ENCODE results near the gene OR51F2. TPM values are rescaled to one million over a fixed set of nuclear protein-coding genes. Genes with fewer than 3 reads are reported as not detected.
"Not testable (repeated sequence)": the region's sequence is repeated elsewhere in the genome, so short reads cannot be mapped to it uniquely, and the experiment has no call there.

The OR51F2 gene
- total RNA-seq, 4 donors from 2014 or later = not detected

DNA sequence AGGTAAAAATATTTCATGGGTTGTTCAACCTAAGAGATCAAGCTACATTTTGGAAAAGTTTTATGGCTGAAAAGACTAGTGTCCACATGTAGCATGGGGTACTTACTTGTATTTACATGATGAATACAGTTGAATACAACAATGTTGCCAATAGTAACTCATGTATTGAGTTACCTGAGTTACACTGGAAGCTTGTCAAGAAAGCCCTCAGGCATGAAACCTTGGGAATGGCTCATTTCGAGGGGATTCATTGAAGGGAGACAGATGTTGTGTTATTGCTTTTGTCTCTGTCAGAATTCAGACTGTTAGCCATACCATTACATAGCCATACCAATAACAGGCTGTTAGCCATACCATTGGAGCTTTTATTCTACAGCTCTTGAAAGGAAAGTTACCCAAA is 9.2 kb downstream of the OR51F2 start:
- WGBS, 2 donors = 55 to 63% methylated on average over 1 of the region's 1 CpG

DNA sequence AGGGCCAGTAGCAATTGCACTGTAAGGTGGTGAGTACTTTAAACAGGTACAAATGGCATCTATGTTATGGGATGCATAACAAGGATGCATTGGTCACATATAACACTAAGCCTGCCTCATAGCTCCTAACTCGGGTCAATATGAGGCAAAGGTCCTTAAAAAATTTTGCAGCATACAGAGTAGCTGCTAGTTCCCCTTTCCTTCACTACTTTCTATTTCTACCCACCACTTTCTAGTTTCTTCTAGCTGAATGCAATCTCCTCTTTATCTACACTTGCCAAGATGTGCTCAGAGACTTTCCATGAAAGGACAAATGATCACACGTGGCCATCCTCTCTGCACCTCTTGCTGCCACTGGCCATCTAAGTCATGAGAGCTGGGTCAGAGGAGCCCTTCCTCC is 9.8 kb downstream of the OR51F2 start:
- Histone ChIP-seq H3K9me3 (no peaks in the 10 kb centered on the region), H3K27ac (no peak overlapping the region), H3K27me3 (no peaks in the 10 kb centered on the region), H3K4me3 (no peak overlapping the region), H3K36me3 (no peaks in the 10 kb centered on the region), H3K4me1 (no peaks in the 10 kb centered on the region)
- no peak for TF ChIP-seq POLR2A (IDR thresholded peaks at IDR 0.05)
- TF ChIP-seq EP300 (IDR thresholded peaks at IDR 0.05) = no peak
- TF ChIP-seq, protein P1, sequence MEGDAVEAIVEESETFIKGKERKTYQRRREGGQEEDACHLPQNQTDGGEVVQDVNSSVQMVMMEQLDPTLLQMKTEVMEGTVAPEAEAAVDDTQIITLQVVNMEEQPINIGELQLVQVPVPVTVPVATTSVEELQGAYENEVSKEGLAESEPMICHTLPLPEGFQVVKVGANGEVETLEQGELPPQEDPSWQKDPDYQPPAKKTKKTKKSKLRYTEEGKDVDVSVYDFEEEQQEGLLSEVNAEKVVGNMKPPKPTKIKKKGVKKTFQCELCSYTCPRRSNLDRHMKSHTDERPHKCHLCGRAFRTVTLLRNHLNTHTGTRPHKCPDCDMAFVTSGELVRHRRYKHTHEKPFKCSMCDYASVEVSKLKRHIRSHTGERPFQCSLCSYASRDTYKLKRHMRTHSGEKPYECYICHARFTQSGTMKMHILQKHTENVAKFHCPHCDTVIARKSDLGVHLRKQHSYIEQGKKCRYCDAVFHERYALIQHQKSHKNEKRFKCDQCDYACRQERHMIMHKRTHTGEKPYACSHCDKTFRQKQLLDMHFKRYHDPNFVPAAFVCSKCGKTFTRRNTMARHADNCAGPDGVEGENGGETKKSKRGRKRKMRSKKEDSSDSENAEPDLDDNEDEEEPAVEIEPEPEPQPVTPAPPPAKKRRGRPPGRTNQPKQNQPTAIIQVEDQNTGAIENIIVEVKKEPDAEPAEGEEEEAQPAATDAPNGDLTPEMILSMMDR (IDR thresholded peaks at IDR 0.05) = no peak
- no peak for DNase-seq (ENCODE audit: low spot score in 2 of 2)
- WGBS, 2 donors = 45 to 67% methylated on average over 2 of the region's 2 CpGs

More for the DNA sequence above, 9.2 kb downstream of the OR51F2 start:
- Histone ChIP-seq H3K27ac (no peak overlapping the region), H3K4me3 (no peak overlapping the region), H3K36me3 (no peaks in the 10 kb centered on the region), H3K9me3 (no peaks in the 10 kb centered on the region), H3K4me1 (no peaks in the 10 kb centered on the region), H3K27me3 (no peaks in the 10 kb centered on the region)
- DNase-seq (ENCODE audit: low spot score in 2 of 2) = no peak
- TF ChIP-seq, protein P1 (IDR thresholded peaks at IDR 0.05) = no peak
- TF ChIP-seq EP300 (IDR thresholded peaks at IDR 0.05) (no peak), POLR2A (IDR thresholded peaks at IDR 0.05) (no peak)

DNA sequence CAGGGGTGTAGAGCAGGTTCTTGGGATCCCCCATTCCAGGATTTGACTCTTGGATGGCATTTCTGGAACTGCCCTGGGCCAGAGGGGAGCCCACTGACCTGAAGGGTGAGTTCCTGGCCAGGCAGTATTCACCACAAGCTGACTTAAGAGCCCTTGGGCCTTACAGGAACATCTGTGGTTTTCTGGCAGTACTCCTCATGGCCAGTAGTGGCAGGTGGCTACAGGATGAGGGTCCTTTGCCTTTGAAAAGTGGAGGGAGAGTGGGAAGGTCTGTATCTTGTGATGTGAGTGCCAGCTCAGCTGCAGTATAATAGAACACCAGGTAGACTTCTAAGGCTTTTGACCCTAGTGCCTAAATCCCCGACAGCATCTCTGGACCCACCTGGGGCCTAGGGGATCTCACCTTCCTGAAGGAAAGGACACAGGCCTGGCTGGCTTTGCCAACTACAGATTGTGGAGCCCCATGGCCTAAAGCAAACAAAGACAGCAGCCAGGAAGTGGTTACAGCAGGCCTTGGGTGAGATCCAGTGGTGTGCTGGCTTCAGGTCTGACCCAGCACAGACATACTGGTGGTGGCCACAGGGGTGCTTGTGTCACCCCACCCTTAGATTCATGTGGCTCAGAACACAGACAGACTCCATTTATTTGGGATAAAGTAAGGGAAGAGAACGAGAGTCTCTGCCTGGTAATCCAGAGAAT is 18.9 kb downstream of the OR51F2 start:
- Histone ChIP-seq H3K27me3 (no peaks in the 10 kb centered on the region), H3K36me3 (no peaks in the 10 kb centered on the region), H3K27ac (no peak overlapping the region), H3K9me3 (no peaks in the 10 kb centered on the region), H3K4me3 (no peak overlapping the region), H3K4me1 (no peaks in the 10 kb centered on the region)
- no peak for DNase-seq (ENCODE audit: low spot score in 2 of 2)
- 79 to 91% methylated on average over 2 of the region's 2 CpGs for WGBS, 2 donors
- TF ChIP-seq EP300 (IDR thresholded peaks at IDR 0.05) (no peak), POLR2A (IDR thresholded peaks at IDR 0.05) (no peak)
- TF ChIP-seq, protein P1 (IDR thresholded peaks at IDR 0.05) = no peak

DNA sequence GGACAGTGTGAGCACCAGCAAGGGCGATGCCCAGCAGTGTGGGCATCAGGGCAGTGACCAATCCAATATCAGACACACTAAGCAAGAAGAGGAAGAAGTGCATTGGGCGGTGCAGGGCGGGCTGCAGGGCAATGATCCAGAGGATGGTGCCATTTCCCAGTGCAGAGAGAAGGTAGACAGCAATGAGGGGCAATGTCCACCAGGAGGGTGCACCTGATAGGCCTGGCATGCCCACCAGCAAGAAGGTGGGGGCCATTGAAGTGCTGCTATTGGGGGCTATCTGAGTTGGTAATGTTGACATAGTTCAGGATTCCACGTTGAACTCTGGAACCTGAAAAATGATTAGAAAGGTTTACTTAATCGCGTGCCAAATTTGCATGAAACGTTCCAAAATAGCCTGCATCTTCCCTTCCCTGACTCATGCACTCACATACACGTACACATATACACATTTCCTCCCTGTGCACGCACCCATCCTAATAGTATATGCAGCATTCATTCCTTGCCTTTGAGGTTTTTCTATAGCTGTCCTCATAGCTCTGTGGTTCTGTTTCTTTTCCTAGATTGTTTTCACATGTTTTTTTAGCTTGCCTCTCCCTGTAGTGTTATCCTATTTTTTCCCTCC is 27.9 kb downstream of the OR51F2 start, which contains the start of gene OR51S1:
Gene OR51S1, minus strand, starts transcription at position 301 of the 625 bp plus-strand sequence. Its CDS starts 0 bp downstream, at position 301.
- H3K4me3 ChIP-seq = no peak within 1 kb of the TSS
- DNase-seq (ENCODE audit: low spot score in 2 of 2) = no peak
- H3K36me3 ChIP-seq = no peaks in the 10 kb centered on the region
- H3K4me1 ChIP-seq = no peaks in the 10 kb centered on the region
- no peak within 1 kb of the TSS for H3K27ac ChIP-seq
- no peaks in the 10 kb centered on the region for H3K9me3 ChIP-seq
- H3K27me3 ChIP-seq = no peaks in the 10 kb centered on the region
- 82 to 84% methylated on average over 9 of the region's 9 CpGs for WGBS, 2 donors
- TF ChIP-seq POLR2A (IDR thresholded peaks at IDR 0.05) (no peak), EP300 (IDR thresholded peaks at IDR 0.05) (no peak)
- TF ChIP-seq, protein P1 (IDR thresholded peaks at IDR 0.05) = no peak

DNA sequence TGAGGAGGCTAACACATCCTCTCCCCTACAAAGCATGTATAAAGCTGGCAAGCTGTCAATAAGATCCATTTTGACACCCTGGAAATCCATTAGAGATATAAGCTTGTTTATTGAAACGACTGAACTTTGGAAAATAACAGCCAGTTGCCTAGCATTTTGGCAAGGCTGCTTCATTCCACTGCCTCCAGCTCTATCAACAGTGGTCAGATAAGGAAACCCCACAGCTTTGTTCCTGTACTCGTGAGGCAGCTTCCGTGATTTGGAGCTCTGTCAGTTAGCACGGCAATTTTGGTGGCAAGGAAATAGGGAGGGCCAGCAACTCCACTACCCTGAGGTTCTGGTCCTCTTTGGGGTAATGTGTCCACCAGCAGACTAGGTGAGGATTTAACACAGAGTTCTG is 29.9 kb downstream of the OR51F2 start:
- no peak for DNase-seq (ENCODE audit: low spot score in 2 of 2)
- Histone ChIP-seq H3K27ac (no peak overlapping the region), H3K4me3 (no peak overlapping the region), H3K4me1 (no peaks in the 10 kb centered on the region), H3K27me3 (no peaks in the 10 kb centered on the region), H3K9me3 (no peaks in the 10 kb centered on the region), H3K36me3 (no peaks in the 10 kb centered on the region)
- no peak for TF ChIP-seq EP300 (IDR thresholded peaks at IDR 0.05)
- TF ChIP-seq, protein P1 (IDR thresholded peaks at IDR 0.05) = no peak
- TF ChIP-seq POLR2A (IDR thresholded peaks at IDR 0.05) = no peak
- 25 to 29% methylated on average over 4 of the region's 4 CpGs for WGBS, 2 donors

DNA sequence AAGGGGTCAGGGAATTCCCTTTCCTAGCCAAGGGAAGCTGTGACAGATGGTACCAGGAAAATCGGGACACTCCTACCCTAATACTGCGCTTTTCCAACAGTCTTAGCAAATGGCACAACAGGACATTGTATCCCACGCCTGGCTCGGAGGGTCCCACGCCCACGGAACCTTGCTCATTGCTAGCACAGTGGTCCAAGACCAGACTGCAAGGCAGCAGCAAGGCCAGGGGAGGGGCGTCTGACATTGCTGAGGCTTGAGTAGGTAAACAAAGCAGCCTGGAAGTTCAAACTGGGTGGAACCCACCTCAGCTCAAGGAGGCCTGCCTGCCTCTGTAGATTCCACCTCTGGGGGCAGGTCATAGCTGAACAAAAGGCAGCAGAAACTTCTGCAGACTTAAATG is 33.2 kb downstream of the OR51F2 start:
- H3K9me3 ChIP-seq; H3K4me3 ChIP-seq; H3K36me3 ChIP-seq; H3K27ac ChIP-seq; DNase-seq (ENCODE audit: low spot score in 2 of 2); H3K4me1 ChIP-seq; H3K27me3 ChIP-seq: not testable (repeated sequence)
- 90 to 94% methylated on average over 7 of the region's 7 CpGs for WGBS, 2 donors
